ENCODE measurements around the gene ARID5A. TPM values are rescaled to one million over a fixed set of nuclear protein-coding genes. Genes with fewer than 3 reads are reported as not detected.

Gene ARID5A
- total and polyA plus RNA-seq, 10 of the 15 experiments (the other 5 are each of a cell fraction or from before 2014, with no cell fraction given), result 0.76 to 87.1 (median 37.6) TPM

DNA sequence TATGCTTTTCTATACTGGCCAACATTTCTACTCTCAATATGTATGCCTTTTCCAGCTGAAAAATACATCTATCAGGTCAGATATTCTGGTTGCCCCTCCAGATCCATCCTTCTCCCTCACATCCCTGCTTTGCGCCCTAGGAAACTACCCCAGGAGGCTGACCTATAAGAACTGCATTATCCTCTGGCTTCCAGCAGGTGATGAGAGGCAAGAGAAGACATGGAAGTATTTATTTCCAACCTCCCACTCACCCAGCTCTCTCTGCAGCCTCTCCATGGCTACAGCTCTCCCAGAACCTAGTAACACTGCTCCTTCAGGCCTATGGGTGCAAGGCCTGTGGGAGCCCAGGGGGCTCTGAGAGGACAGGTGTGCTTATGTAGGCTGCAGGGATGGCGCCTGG is 42.9 kb downstream of the ARID5A start:
- 93% methylated on average over 2 of the region's 2 CpGs for WGBS (ENCODE audit: insufficient coverage, insufficient replicate concordance, low lambda C conversion rate, missing lambda C conversion rate)
- Histone ChIP-seq H3K79me2 (ENCODE audit: control insufficient read depth, insufficient read depth, low read length) (no peaks in the 10 kb centered on the region), H3K27ac (ENCODE audit: control insufficient read depth, insufficient read depth) (no peak overlapping the region), H3K36me3 (ENCODE audit: control insufficient read depth in 2 of 2, insufficient read depth in 2 of 2, low read length in 1 of 2) (no peaks in the 10 kb centered on the region), H4K20me1 (ENCODE audit: control insufficient read depth, insufficient read depth) (no peaks in the 10 kb centered on the region), H3K9me3 (replicated peaks; ENCODE audit: control insufficient read depth, insufficient read depth, low read length) (no peaks in the 10 kb centered on the region), H2AFZ (ENCODE audit: control insufficient read depth, low read depth, low read length) (no peak overlapping the region), H3K9ac (ENCODE audit: control insufficient read depth, insufficient read depth, low read length) (no peak overlapping the region), H3K27me3 (replicated peaks in 1 of 2; ENCODE audit: control insufficient read depth in 2 of 2, insufficient read depth in 2 of 2, low read length in 1 of 2) (no peaks in the 10 kb centered on the region), H3K4me1 (ENCODE audit: control insufficient read depth, insufficient read depth, low read length) (no peaks in the 10 kb centered on the region), H3K4me2 (ENCODE audit: control insufficient read depth, insufficient read depth) (no peak overlapping the region), H3K4me3 (no peak overlapping the region)
- no peak for ATAC-seq
- POLR2A ChIA-PET, result no interaction called here
- RAD21 ChIA-PET (ENCODE audit: unreplicated experiment), result interaction anchor here (1.4 kb wide), 1 partner anchor 183 kb away, joined by 3 read pairs; no protein-coding TSS in a partner anchor
- no TSS peak for BruUV-seq (replicated peaks)
- FAIRE-seq, result no peak
- TF ChIP-seq BMI1 (IDR thresholded peaks at IDR 0.05; ENCODE audit: borderline replicate concordance), result no peak
- in situ Hi-C loops (cut with MboI) (no loop called here), intact Hi-C loops (cut with micrococcal nuclease; ENCODE audit: unreplicated experiment) (loop anchor here (10.0 kb wide), 1 partner anchor 385 kb away; no protein-coding TSS in a partner anchor)
- SMC1A ChIA-PET (ENCODE audit: uncharacterized antibody, unreplicated experiment), result no interaction called here
- CTCF ChIA-PET, result interaction anchor here (0.6 to 1.8 kb wide), 3 partner anchors 19 to 172 kb away, joined by 3 to 5 read pairs (median 3); no protein-coding TSS in a partner anchor
- no peak for DNase-seq (ENCODE audit: low read depth, low spot score)

GRCh38 chr2:96580771-96581170 is 44.2 kb downstream of the ARID5A start:
- Histone ChIP-seq H3K4me2 (ENCODE audit: control insufficient read depth, insufficient read depth) (no peak overlapping the region), H3K27me3 (replicated peaks in 1 of 2; ENCODE audit: control insufficient read depth in 2 of 2, insufficient read depth in 2 of 2, low read length in 1 of 2) (no peaks in the 10 kb centered on the region), H3K4me1 (ENCODE audit: control insufficient read depth, insufficient read depth, low read length) (no peaks in the 10 kb centered on the region), H2AFZ (ENCODE audit: control insufficient read depth, low read depth, low read length) (no peak overlapping the region), H3K9ac (ENCODE audit: control insufficient read depth, insufficient read depth, low read length) (no peak overlapping the region), H4K20me1 (ENCODE audit: control insufficient read depth, insufficient read depth) (no peaks in the 10 kb centered on the region), H3K9me3 (replicated peaks; ENCODE audit: control insufficient read depth, insufficient read depth, low read length) (no peaks in the 10 kb centered on the region), H3K36me3 (ENCODE audit: control insufficient read depth in 2 of 2, insufficient read depth in 2 of 2, low read length in 1 of 2) (no peaks in the 10 kb centered on the region), H3K27ac (ENCODE audit: control insufficient read depth, insufficient read depth) (no peak overlapping the region), H3K79me2 (ENCODE audit: control insufficient read depth, insufficient read depth, low read length) (no peaks in the 10 kb centered on the region), H3K4me3 (no peak overlapping the region)
- no peak for DNase-seq (ENCODE audit: low read depth, low spot score)
- in situ Hi-C loops (cut with MboI) (no loop called here), intact Hi-C loops (cut with micrococcal nuclease; ENCODE audit: unreplicated experiment) (no loop called here)
- CTCF ChIA-PET, result interaction anchor here (1.2 to 1.3 kb wide), 2 partner anchors 20 to 27 kb away, joined by 3 to 4 read pairs; no protein-coding TSS in a partner anchor
- ATAC-seq, result no peak
- SMC1A ChIA-PET (ENCODE audit: uncharacterized antibody, unreplicated experiment), result no interaction called here
- WGBS (ENCODE audit: insufficient coverage, insufficient replicate concordance, low lambda C conversion rate, missing lambda C conversion rate), result 58% methylated on average over 4 of the region's 4 CpGs
- RAD21 ChIA-PET (ENCODE audit: unreplicated experiment), result interaction anchor here (0.5 to 1.4 kb wide), 2 partner anchors 9 to 181 kb away, joined by 3 read pairs; no protein-coding TSS in a partner anchor
- FAIRE-seq, result no peak
- TF ChIP-seq ZNF274 (IDR thresholded peaks at IDR 0.05; ENCODE audit: insufficient read depth, insufficient read length), result no peak
- TF ChIP-seq, protein P1, sequence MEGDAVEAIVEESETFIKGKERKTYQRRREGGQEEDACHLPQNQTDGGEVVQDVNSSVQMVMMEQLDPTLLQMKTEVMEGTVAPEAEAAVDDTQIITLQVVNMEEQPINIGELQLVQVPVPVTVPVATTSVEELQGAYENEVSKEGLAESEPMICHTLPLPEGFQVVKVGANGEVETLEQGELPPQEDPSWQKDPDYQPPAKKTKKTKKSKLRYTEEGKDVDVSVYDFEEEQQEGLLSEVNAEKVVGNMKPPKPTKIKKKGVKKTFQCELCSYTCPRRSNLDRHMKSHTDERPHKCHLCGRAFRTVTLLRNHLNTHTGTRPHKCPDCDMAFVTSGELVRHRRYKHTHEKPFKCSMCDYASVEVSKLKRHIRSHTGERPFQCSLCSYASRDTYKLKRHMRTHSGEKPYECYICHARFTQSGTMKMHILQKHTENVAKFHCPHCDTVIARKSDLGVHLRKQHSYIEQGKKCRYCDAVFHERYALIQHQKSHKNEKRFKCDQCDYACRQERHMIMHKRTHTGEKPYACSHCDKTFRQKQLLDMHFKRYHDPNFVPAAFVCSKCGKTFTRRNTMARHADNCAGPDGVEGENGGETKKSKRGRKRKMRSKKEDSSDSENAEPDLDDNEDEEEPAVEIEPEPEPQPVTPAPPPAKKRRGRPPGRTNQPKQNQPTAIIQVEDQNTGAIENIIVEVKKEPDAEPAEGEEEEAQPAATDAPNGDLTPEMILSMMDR (IDR thresholded peaks at IDR 0.05 in 2 of 3, conservative IDR thresholded peaks at IDR 0.05 in 1 of 3; ENCODE audit: control insufficient read depth in 2 of 3, extremely low read depth in 1 of 3, insufficient read depth in 1 of 3, low read depth in 3 of 3, low read length in 3 of 3), result 0 out of 6 replicates have a peak, but pooled peaks of 1 of the 3 experiments have one; percentile 6
- POLR2A ChIA-PET, result no interaction called here
- BruUV-seq (replicated peaks), result no TSS peak

All from GM12878 (cell line).